ENCODE data around the gene CES2. TPM values are rescaled to one million over a fixed set of nuclear protein-coding genes. Genes with fewer than 3 reads are reported as not detected.

Gene CES2
- total RNA-seq, 2 experiments from 2014 or later, result 32.9 to 33.5 TPM

DNA sequence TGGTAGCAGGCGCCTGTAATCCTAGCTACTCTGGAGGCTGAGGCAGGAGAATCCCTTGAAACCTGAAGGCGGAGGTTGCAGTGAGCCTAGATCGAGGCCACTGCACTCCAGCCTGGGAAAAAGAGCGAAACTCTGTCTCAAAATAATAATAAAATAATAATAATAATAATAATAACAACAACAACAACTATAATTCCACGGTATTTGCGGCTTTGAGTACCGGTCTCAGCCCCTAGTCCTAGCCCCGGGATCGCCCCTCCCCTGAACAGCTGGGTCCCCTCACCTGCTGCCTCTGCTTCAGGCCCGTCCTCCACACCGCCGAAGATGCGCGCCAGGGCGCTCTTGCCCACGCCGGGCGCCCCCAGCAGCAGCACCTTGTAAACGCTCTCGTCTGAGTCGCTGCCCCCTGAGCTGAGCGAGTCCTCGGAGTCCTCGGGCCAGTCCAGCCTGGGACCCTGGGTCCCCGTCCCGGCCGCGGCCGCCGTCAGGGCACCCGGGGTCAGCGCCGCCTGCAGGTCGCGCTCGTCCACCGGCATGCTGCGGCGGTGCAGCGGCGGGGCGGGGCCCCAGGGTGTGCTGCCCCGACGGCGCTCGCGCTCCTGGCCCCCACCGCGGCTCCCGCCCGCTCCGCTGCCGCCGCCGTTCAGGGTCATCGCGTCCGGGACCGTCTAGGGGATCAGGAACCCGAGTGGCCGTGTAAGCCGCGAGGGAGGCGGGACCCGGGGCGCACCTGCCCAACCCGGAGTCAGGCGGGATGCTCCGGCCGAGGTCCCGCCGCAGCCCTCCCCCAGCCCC is 10.6 kb upstream of the CES2 start:
- Mint-ChIP-seq H3K27me3 (peaks cover 45% of the 10 kb centered on the region), H3K4me1 (peaks cover 23% of the 10 kb centered on the region)

DNA sequence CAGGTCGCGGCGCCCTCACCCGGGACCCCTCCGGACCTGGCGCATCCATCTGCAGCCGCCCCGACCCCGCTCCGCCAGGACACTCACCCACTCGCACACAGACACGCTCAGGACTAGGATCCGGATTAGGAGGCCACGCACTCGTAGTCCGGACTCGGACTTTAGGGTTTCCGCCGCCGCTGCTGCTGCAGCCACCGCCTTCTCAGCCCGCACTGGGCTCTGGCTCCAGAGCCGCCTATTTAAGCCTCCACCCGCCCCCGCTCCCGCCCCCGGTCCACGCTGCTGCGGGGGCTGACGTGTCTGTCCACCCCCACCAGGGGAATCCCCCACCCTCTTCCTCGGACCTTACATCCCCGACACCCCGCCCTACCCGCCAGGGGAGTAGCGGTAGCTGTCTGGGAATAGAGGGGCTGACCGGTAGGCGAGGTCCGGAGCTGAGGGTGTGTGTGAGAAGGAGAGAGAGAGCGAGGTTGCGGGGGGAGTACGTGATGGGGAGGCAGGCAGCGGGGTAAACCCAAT is 9.9 kb upstream of the CES2 start, which contains the start of gene RRAD:
TSS of gene RRAD (minus strand) at position 214 of the 519 bp plus-strand sequence. CDS start 356 bp downstream, outside the sequence.
- H3K36me3 Mint-ChIP-seq (ENCODE audit: low read depth), result no peaks in the 10 kb centered on the region
- POLR2A ChIA-PET, result interaction anchor here (1.3 kb wide), 1 partner anchor 15 kb away, joined by 3 read pairs; no protein-coding TSS in a partner anchor
- CTCF ChIA-PET, result interaction anchor here (1.0 to 4.1 kb wide), 2 partner anchors 30 kb away, joined by 4 to 57 read pairs; no protein-coding TSS in a partner anchor
- peak within 1 kb of the TSS; percentile 56 for H3K4me3 Mint-ChIP-seq
- no peaks in the 10 kb centered on the region for H3K9me3 Mint-ChIP-seq
- H3K27ac Mint-ChIP-seq, result no peak within 1 kb of the TSS
- DNase-seq, result no peak
- H3K27me3 Mint-ChIP-seq, result peaks cover 39% of the 10 kb centered on the region
- peaks cover 23% of the 10 kb centered on the region for H3K4me1 Mint-ChIP-seq

More for the DNA sequence above, 10.6 kb upstream of the CES2 start:
- no peaks in the 10 kb centered on the region for H3K36me3 Mint-ChIP-seq (ENCODE audit: low read depth)
- no peaks in the 10 kb centered on the region for H3K9me3 Mint-ChIP-seq
- DNase-seq, result peak; percentile 53
- ChIA-PET POLR2A (no interaction called here), CTCF (interaction anchor here (1.0 kb wide), 1 partner anchor 29 kb away, joined by 4 read pairs; no protein-coding TSS in a partner anchor)
- peak overlapping the region; percentile 27 for H3K4me3 Mint-ChIP-seq
- H3K27ac Mint-ChIP-seq, result no peak overlapping the region

DNA sequence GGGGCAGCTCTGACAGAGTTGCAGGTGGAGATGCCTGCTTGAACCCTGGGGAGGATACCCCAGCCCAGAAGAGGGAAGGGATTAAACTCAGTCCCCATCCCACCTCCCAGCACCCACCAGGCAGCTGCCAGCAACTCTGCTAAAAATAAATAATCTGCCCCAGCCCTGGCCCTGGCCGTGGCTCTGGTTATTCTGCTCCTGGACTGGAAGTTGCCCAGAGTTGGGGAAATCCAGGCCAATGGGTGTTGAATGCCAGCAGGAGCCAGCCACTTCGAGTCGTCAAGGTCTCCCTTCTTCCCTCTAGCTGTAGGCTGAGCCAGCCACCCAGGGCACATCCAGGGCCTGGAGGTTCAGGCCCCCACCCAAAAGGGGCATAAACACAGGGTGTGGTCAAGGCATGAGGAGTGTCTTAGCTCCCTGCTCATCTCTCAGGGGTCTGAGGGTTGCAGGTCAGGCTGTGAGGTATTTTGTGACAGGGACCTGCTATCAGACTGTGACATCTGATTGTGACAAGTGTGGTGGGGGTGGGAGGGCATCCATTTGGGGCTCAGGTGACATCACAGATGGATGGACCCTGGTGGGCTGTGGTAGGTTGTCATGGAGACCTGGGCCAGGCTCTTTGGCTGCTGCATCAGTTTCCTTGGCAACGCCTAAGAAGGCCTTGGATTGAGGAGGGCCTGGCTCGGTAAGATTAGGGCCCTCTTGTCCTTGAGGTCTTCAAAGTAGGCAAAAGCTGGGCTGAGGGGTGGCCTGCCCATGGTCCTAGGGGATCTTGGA is 9.0 kb upstream of the CES2 start:
- H3K27me3 Mint-ChIP-seq, result peaks cover 32% of the 10 kb centered on the region
- H3K4me3 Mint-ChIP-seq, result no peak overlapping the region
- H3K36me3 Mint-ChIP-seq (ENCODE audit: low read depth), result peaks cover 3% of the 10 kb centered on the region
- ChIA-PET POLR2A (interaction anchor here (1.0 to 1.3 kb wide), 2 partner anchors 16 to 51 kb away, joined by 3 read pairs; no protein-coding TSS in a partner anchor), CTCF (interaction anchor here (1.1 to 4.1 kb wide), 2 partner anchors 9 to 31 kb away, joined by 3 to 57 read pairs; no protein-coding TSS in a partner anchor)
- H3K9me3 Mint-ChIP-seq, result no peaks in the 10 kb centered on the region
- peaks cover 23% of the 10 kb centered on the region for H3K4me1 Mint-ChIP-seq
- no peak for DNase-seq
- no peak overlapping the region for H3K27ac Mint-ChIP-seq

DNA sequence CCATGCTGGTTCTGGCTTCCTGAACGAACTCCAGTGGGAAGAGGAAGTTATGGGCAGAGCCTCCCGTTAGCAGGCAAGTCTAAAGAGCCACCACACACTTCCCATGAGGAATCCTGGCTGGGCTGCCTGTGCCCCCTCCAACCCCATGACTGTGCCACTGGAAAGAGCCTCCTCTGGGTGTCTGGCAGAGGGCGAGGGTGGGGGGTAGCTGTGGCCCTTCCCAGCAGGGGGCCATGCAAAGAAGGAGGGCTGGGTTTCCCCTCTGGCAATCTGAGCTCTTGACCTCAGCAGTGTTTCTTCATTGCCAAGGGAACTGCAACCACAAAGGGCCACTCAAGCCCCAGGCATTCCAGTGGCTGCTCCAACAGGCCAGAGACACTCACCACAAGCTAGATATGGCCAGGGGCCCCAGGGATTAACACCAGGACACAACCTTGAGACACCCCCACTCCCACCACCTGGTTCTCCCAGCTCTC is 8.3 kb upstream of the CES2 start:
- no peak overlapping the region for H3K4me3 Mint-ChIP-seq
- H3K27me3 Mint-ChIP-seq, result peaks cover 29% of the 10 kb centered on the region
- H3K9me3 Mint-ChIP-seq, result no peaks in the 10 kb centered on the region
- peaks cover 9% of the 10 kb centered on the region for H3K36me3 Mint-ChIP-seq (ENCODE audit: low read depth)
- no peak for DNase-seq
- CTCF ChIA-PET, result interaction anchor here (0.7 to 4.1 kb wide), 5 partner anchors 9 to 96 kb away, joined by 3 to 57 read pairs (median 3); partner anchors contain the start of genes NAE1 and PDP2
- H3K27ac Mint-ChIP-seq, result no peak overlapping the region
- peaks cover 28% of the 10 kb centered on the region for H3K4me1 Mint-ChIP-seq
- POLR2A ChIA-PET, result interaction anchor here (1.0 to 1.3 kb wide), 2 partner anchors 16 to 52 kb away, joined by 3 read pairs; no protein-coding TSS in a partner anchor

DNA sequence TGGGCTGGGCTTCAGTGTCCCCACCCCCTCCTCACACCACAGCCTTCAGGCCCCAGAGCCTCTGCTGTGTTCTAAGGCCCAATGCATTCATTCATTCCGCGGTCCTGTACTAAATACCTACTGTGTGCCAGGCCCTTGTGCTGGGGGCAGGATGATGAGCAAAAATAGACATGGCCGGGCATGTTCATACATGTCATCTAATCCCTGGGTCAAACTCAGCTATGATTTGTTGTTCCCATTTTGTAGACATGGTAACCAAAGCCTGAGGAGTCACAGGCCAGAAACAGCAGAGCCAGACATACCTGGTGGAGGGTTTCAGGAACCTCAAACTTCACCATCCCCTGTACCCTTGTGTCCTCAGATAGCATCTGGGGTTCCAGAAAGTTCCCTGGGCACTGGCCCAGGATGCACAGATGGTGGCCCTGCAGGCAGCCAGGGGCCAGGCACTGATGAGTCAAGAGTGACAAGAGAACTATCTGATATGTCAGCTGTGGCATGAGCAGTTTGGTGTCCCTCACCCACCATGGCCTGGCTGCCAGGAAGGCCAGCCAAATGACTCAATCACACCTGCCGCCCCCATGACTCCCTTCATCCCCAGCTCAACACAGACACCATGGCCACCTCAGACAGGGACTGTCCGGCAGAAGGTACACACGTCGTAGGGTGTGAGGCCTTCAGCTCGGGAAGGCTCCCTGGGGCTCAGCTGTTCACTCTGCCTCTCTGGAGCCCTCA is 7.2 kb upstream of the CES2 start:
- ChIA-PET POLR2A (interaction anchor here (1.4 to 1.5 kb wide), 3 partner anchors 33 to 97 kb away, joined by 4 read pairs; partner anchors contain the start of gene NAE1), CTCF (interaction anchor here (0.6 to 4.1 kb wide), 14 partner anchors 17 to 187 kb away, joined by 3 to 57 read pairs (median 6); partner anchors contain the start of genes NAE1 and PDP2)
- H3K4me1 Mint-ChIP-seq, result peaks cover 39% of the 10 kb centered on the region
- peaks cover 26% of the 10 kb centered on the region for H3K27me3 Mint-ChIP-seq
- no peak overlapping the region for H3K4me3 Mint-ChIP-seq
- DNase-seq, result no peak
- H3K9me3 Mint-ChIP-seq, result no peaks in the 10 kb centered on the region
- H3K27ac Mint-ChIP-seq, result no peak overlapping the region
- H3K36me3 Mint-ChIP-seq (ENCODE audit: low read depth), result peaks cover 19% of the 10 kb centered on the region

DNA sequence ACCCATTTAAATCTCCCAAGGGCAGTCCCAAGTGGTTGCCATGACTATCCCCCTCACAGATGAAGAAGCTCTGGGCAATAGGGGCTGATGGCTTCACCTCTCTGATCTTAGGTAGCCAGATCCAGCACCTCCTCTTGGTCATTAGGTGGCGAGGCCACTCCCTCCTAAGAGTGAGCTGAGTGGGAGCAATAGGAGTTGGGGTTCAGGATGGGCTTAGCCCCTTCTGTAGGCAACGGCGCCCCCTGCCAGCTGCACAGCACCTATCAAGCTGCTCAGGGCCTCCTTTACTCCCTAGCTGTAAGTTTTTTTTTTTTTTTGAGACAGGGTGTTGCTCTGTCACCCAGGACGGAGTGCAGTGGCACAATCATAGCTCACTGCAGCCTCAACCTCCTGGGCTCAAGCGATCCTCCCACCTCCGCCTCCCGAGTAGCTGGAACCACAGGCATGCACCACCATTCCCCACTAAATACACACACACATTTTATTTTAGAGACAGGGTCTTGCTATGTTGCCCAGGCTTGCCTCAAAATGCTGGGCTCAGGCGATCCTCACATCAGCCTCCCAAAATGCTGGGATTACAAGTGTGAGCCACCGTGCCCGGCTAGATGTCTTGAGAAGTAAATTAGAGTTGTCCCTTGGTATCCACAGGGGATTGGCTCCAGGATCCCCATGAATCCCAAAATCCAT is 6.5 kb upstream of the CES2 start:
- H3K9me3 Mint-ChIP-seq, result no peaks in the 10 kb centered on the region
- H3K4me3 Mint-ChIP-seq, result no peak overlapping the region
- CTCF ChIA-PET, result interaction anchor here (0.6 to 4.1 kb wide), 16 partner anchors 18 to 187 kb away, joined by 3 to 57 read pairs (median 4); partner anchors contain the start of genes NAE1 and PDP2
- POLR2A ChIA-PET, result interaction anchor here (1.4 to 1.5 kb wide), 3 partner anchors 33 to 98 kb away, joined by 4 read pairs; partner anchors contain the start of gene NAE1
- no peak overlapping the region for H3K27ac Mint-ChIP-seq
- peaks cover 44% of the 10 kb centered on the region for H3K4me1 Mint-ChIP-seq
- H3K36me3 Mint-ChIP-seq (ENCODE audit: low read depth), result peaks cover 26% of the 10 kb centered on the region
- peaks cover 18% of the 10 kb centered on the region for H3K27me3 Mint-ChIP-seq
- DNase-seq, result peak; percentile 64

DNA sequence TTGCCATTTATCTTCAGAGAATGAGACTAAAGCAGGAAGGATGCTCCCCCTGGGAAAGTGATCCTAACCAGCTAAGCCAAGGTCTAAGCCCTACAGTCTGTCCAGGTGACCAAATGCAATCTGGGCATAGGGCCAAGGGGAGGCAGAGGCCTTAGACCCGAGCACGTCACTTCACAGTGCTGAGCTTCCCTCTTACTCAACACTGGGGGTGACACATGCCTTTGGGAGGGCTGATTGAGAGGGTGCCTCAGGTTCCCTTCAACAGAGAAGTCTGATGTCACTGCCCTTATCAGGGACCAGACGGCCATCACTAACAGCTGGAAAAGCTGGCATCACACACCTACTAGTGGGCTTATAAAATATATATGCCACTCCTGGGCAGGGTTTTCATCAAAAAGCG is 5.1 kb upstream of the CES2 start:
- Mint-ChIP-seq H3K27ac (peak overlapping the region; percentile 35), H3K4me3 (no peak overlapping the region), H3K36me3 (ENCODE audit: low read depth) (peaks cover 32% of the 10 kb centered on the region), H3K9me3 (no peaks in the 10 kb centered on the region), H3K4me1 (peaks cover 50% of the 10 kb centered on the region), H3K27me3 (peaks cover 11% of the 10 kb centered on the region)
- POLR2A ChIA-PET, result no interaction called here
- CTCF ChIA-PET, result interaction anchor here (1.1 to 1.5 kb wide), 2 partner anchors 35 to 63 kb away, joined by 4 to 5 read pairs; no protein-coding TSS in a partner anchor
- no peak for DNase-seq

DNA sequence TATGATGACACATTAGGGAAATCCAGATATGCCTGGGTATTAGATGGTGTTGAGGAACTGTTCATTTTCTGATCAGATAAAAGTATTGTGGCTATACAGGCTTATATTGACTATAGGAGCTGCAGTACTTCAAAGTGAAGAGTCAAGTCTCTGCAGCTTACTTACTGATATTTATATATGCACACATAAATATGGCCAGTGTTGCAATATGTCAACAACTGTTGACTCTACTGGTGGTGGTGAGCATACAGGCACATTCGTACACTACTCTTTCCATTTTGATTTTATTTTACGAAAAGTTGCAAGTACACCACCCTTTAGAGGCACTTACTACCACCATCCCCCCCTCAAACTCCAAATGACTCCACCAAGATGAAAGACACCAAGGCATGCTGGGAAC is 3.7 kb upstream of the CES2 start:
- no peak overlapping the region for H3K4me3 Mint-ChIP-seq
- H3K27ac Mint-ChIP-seq, result no peak overlapping the region
- CTCF ChIA-PET, result interaction anchor here (1.2 to 2.2 kb wide), 3 partner anchors 36 to 101 kb away, joined by 5 to 8 read pairs (median 6); partner anchors contain the start of gene NAE1
- POLR2A ChIA-PET, result no interaction called here
- peaks cover 32% of the 10 kb centered on the region for H3K36me3 Mint-ChIP-seq (ENCODE audit: low read depth)
- no peaks in the 10 kb centered on the region for H3K9me3 Mint-ChIP-seq
- H3K4me1 Mint-ChIP-seq, result peaks cover 56% of the 10 kb centered on the region
- DNase-seq, result no peak
- H3K27me3 Mint-ChIP-seq, result no peaks in the 10 kb centered on the region

DNA sequence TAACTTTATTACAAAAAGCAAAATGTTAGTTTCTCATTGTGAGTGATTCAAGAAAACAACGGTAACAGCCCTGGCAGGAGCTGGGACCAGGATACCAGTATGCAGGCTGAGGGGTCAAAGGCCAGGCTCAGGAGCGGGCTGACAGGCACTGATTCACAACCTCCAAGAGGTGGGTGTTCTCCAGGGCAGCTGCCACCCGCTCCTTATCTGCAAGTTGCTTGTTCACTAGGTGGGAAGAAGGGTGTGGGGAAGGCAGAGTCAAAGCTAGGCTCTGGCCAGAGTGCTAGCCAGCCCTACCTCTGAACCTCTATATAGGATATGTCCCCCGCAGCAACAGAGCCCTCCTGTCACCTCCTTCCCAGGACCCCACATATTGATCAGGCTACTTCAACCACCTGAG is 3.2 kb upstream of the CES2 start:
- ChIA-PET CTCF (interaction anchor here (1.2 to 2.2 kb wide), 2 partner anchors 37 to 102 kb away, joined by 6 to 8 read pairs; partner anchors contain the start of gene NAE1), POLR2A (interaction anchor here (2.5 kb wide), 1 partner anchor 11 kb away, joined by 11 read pairs; no protein-coding TSS in a partner anchor)
- peak overlapping the region; percentile 17 for H3K27ac Mint-ChIP-seq
- H3K9me3 Mint-ChIP-seq, result no peaks in the 10 kb centered on the region
- DNase-seq, result no peak
- H3K36me3 Mint-ChIP-seq (ENCODE audit: low read depth), result peaks cover 32% of the 10 kb centered on the region
- peak overlapping the region; percentile 98 for H3K4me3 Mint-ChIP-seq
- peaks cover 60% of the 10 kb centered on the region for H3K4me1 Mint-ChIP-seq
- H3K27me3 Mint-ChIP-seq, result no peaks in the 10 kb centered on the region

DNA sequence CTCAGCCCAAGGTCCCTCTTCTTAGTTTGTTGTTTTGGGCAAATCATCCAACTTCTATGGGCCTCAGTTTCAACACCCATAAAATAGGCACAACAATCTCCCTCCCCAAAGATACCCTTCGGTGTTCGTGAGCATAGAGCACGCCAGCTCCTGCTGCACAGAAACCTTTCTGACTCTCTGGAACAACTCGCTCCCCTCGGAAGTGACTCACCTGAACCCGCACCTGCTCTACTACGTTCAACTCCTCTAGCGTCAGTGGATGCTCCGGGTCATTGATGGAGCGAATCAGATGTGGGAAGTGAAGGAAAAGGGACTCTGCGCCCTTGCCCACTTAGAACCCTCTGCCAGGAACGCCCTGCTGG is 1.6 kb upstream of the CES2 start:
- Mint-ChIP-seq H3K4me3 (peak overlapping the region; percentile 98), H3K27me3 (no peaks in the 10 kb centered on the region), H3K27ac (peak overlapping the region; percentile 94), H3K36me3 (ENCODE audit: low read depth) (peaks cover 37% of the 10 kb centered on the region), H3K4me1 (peaks cover 57% of the 10 kb centered on the region), H3K9me3 (no peaks in the 10 kb centered on the region)
- ChIA-PET POLR2A (interaction anchor here (0.6 to 2.5 kb wide), 16 partner anchors 9 to 314 kb away, joined by 3 to 11 read pairs (median 3); partner anchors contain the start of genes CDH16, FHOD1 and PDP2), CTCF (interaction anchor here (1.0 to 2.2 kb wide), 7 partner anchors 10 to 222 kb away, joined by 3 to 8 read pairs (median 3); partner anchors contain the start of gene NAE1)
- peak; percentile 58 for DNase-seq
